ENCODE data around the gene C1QTNF5. TPM values are rescaled to one million over a fixed set of nuclear protein-coding genes. Genes with fewer than 3 reads are reported as not detected.

Gene C1QTNF5
- total and polyA plus RNA-seq, 11 donors, result 12.9 to 47.1 (median 20.0) TPM

GRCh38 chr11:119315131-119316015, 25.3 kb downstream of the C1QTNF5 start:
- WGBS, 4 donors, result 10 to 18% (median 15%) methylated on average over 22 to 29 of the region's 29 CpGs
- peak overlapping the region; percentile 81 to 99 (median 93) for H3K27ac ChIP-seq
- intact Hi-C loops (cut with DNase I), result loop anchor here in 3 of 10 donors (5.0 to 10.0 kb wide), 3 partner anchors 168 to 213 kb away; partner anchors contain the start of genes ABCG4 (in 1 of the 3) and DPAGT1 (in 1 of the 3)
- TF ChIP-seq CTCF (IDR thresholded peaks at IDR 0.05) (peak in 8 of 12 donors; percentile 7 to 34 (median 10)), POLR2A (IDR thresholded peaks at IDR 0.05) (no peak)
- no peaks in the 10 kb centered on the region for H3K9me3 ChIP-seq
- H3K36me3 ChIP-seq, result peaks cover 0 to 47% (median 28%) of the 10 kb centered on the region in 9 donors
- peaks cover 0 to 33% (median 0%) of the 10 kb centered on the region in 9 donors for H3K27me3 ChIP-seq
- H3K4me1 ChIP-seq, result peaks cover 0 to 66% (median 40%) of the 10 kb centered on the region in 12 donors
- H3K4me3 ChIP-seq, result peak overlapping the region; percentile 25 to 86 (median 75)
- ATAC-seq (peak; percentile 23 to 46 (median 26)), DNase-seq (peak; percentile 55 to 69 (median 61))

GRCh38 chr11:119314726-119315125, 26.0 kb downstream of the C1QTNF5 start:
- intact Hi-C loops (cut with DNase I), result loop anchor here in 3 of 10 donors (5.0 to 10.0 kb wide), 3 partner anchors 167 to 212 kb away; partner anchors contain the start of genes ABCG4 (in 1 of the 3) and DPAGT1 (in 1 of the 3)
- no peaks in the 10 kb centered on the region for H3K9me3 ChIP-seq
- no peak for TF ChIP-seq CTCF (IDR thresholded peaks at IDR 0.05)
- TF ChIP-seq POLR2A (IDR thresholded peaks at IDR 0.05), result no peak
- H3K4me3 ChIP-seq, result peak overlapping the region in 11 of 12 donors; percentile 6 to 86 (median 74)
- WGBS, 4 donors, result 71 to 85% (median 78%) methylated on average over 14 to 18 of the region's 18 CpGs
- peak overlapping the region in 11 of 12 donors; percentile 86 to 99 (median 95) for H3K27ac ChIP-seq
- ATAC-seq (no peak), DNase-seq (no peak)
- H3K36me3 ChIP-seq, result peaks cover 0 to 53% (median 33%) of the 10 kb centered on the region in 9 donors
- H3K27me3 ChIP-seq, result peaks cover 0 to 33% (median 0%) of the 10 kb centered on the region in 9 donors
- peaks cover 0 to 59% (median 38%) of the 10 kb centered on the region in 12 donors for H3K4me1 ChIP-seq

- 55 to 80% (median 75%) methylated on average over 13 to 20 of the region's 20 CpGs for WGBS, 4 donors
- Histone ChIP-seq H3K27ac (peak overlapping the region in 4 of 12 donors; percentile 9 to 43 (median 34)), H3K4me1 (peaks cover 0 to 22% (median 12%) of the 10 kb centered on the region in 12 donors), H3K36me3 (peaks cover 0 to 89% (median 70%) of the 10 kb centered on the region in 9 donors), H3K9me3 (no peaks in the 10 kb centered on the region), H3K27me3 (peaks cover 0 to 12% (median 0%) of the 10 kb centered on the region in 9 donors), H3K4me3 (no peak overlapping the region)
- peak in 1 of 5 donors; percentile 64 for DNase-seq
- ATAC-seq, result peak in 1 of 4 donors; percentile 10
- no peak for TF ChIP-seq POLR2A (IDR thresholded peaks at IDR 0.05)
- TF ChIP-seq CTCF (IDR thresholded peaks at IDR 0.05), result no peak
- intact Hi-C loops (cut with DNase I), result loop anchor here in 1 of 10 donors (10.0 kb wide), 1 partner anchor 196 kb away; no protein-coding TSS in a partner anchor
Observed at GRCh38 chr11:119310682-119311052, 30.0 kb downstream of the C1QTNF5 start.

All from heart left ventricle (tissue), 16 donors.